Endothelial cell of umbilical vein (primary cell): ENCODE measurements around the gene PRKCB.
"Not testable (repeated sequence)": the region's sequence is repeated elsewhere in the genome, so short reads cannot be mapped to it uniquely, and the experiment has no call there.

Source experiments
- EZH2 ChIP-seq: IDR thresholded peaks from 2 replicates; pipeline ENCODE4 v1.6.1; 2012; ENCODE audit warnings: borderline replicate concordance, low read depth, mild to moderate bottlenecking, moderate library complexity, low read length, inconsistent platforms; ENCODE audit not compliant: severe bottlenecking
- MAX ChIP-seq: IDR thresholded peaks from 2 replicates; pipeline ENCODE4 v1.6.1; 2011; ENCODE audit not compliant: insufficient read depth, insufficient read length
- POLR2A ChIP-seq: IDR thresholded peaks from 2 replicates; pipeline ENCODE4 v1.6.1; 2012; ENCODE audit warnings: low read depth, mild to moderate bottlenecking, control low read depth, low read length

DNA sequence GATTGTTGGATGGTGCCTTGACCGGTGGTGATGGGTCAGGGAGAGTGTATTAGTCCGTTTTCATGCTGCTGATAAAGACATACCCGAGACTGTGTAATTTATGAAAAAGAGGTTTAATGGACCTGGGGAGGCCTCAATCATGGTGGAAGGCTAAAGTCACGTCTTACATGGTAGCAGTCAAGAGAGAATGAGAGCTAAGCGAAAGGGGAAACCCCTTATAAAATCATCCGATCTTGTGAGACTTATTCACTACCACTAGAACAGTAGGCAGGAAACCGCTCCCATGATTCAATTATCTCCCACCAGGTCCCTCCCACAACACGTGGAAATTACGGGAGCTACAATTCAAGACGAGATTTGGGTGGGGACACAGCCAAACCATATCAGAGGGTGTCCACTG, 316.3 kb downstream of the PRKCB start:
- TF ChIP-seq POLR2A, MAX, EZH2: not testable (repeated sequence)
